ENCODE data around the gene WSCD1. TPM values are rescaled to one million over a fixed set of nuclear protein-coding genes. Genes with fewer than 3 reads are reported as not detected.

Gene WSCD1
- total RNA-seq, 1 donor = 0.18 TPM

GRCh38 chr17:6080711-6081430, 10.7 kb downstream of the WSCD1 start:
- no peak overlapping the region for H3K4me3 ChIP-seq (ENCODE audit: low read depth, low read length)
- no peak for DNase-seq (ENCODE audit: low read depth)
- TF ChIP-seq CTCF (IDR thresholded peaks at IDR 0.05; ENCODE audit: insufficient read depth, low read length) = no peak

- H3K4me3 ChIP-seq (ENCODE audit: low read depth, low read length) = no peak overlapping the region
- no peak for DNase-seq (ENCODE audit: low read depth)
- no peak for TF ChIP-seq CTCF (IDR thresholded peaks at IDR 0.05; ENCODE audit: insufficient read depth, low read length)
Measured at GRCh38 chr17:6082335-6082734, 12.2 kb downstream of the WSCD1 start.

- no peak overlapping the region for H3K4me3 ChIP-seq (ENCODE audit: low read depth, low read length)
- TF ChIP-seq CTCF (IDR thresholded peaks at IDR 0.05; ENCODE audit: insufficient read depth, low read length) = no peak
- no peak for DNase-seq (ENCODE audit: low read depth)
Measured at GRCh38 chr17:6084311-6085161, 14.4 kb downstream of the WSCD1 start.

GRCh38 chr17:6085812-6086211, 15.6 kb downstream of the WSCD1 start:
- no peak for TF ChIP-seq CTCF (IDR thresholded peaks at IDR 0.05; ENCODE audit: insufficient read depth, low read length)
- no peak for DNase-seq (ENCODE audit: low read depth)
- H3K4me3 ChIP-seq (ENCODE audit: low read depth, low read length) = no peak overlapping the region

- no peak for TF ChIP-seq CTCF (IDR thresholded peaks at IDR 0.05; ENCODE audit: insufficient read depth, low read length)
- no peak for DNase-seq (ENCODE audit: low read depth)
- no peak overlapping the region for H3K4me3 ChIP-seq (ENCODE audit: low read depth, low read length)
Measured at GRCh38 chr17:6086603-6087400, 16.6 kb downstream of the WSCD1 start.

GRCh38 chr17:6088141-6088540, 18.0 kb downstream of the WSCD1 start:
- DNase-seq (ENCODE audit: low read depth) = no peak
- H3K4me3 ChIP-seq (ENCODE audit: low read depth, low read length) = no peak overlapping the region
- TF ChIP-seq CTCF (IDR thresholded peaks at IDR 0.05; ENCODE audit: insufficient read depth, low read length) = no peak
